Measurements from ENCODE around the gene NUP98.

NUP98 gene

GRCh38 chr11:3737386-3737933 lies 59.9 kb downstream of the NUP98 start:
- Histone ChIP-seq H3K4me1 (ENCODE audit: control insufficient read depth, insufficient read depth, low read length) (no peaks in the 10 kb centered on the region), H3K4me3 (ENCODE audit: insufficient read depth, low read depth, low read length) (no peak overlapping the region), H3K27ac (ENCODE audit: insufficient read depth, low read depth, low read length, poor library complexity, severe bottlenecking) (no peak overlapping the region), H3K36me3 (ENCODE audit: control insufficient read depth, insufficient read depth, low read length) (peaks cover 34% of the 10 kb centered on the region), H3K9me3 (ENCODE audit: control insufficient read depth, low read length) (no peaks in the 10 kb centered on the region), H3K27me3 (ENCODE audit: control insufficient read depth, insufficient read depth, low read length, poor library complexity, severe bottlenecking) (no peaks in the 10 kb centered on the region)
- 94% methylated on average over 9 to 11 of the region's 11 CpGs for WGBS, 2 experiments

- Histone ChIP-seq H3K36me3 (ENCODE audit: control insufficient read depth, insufficient read depth, low read length) (peaks cover 31% of the 10 kb centered on the region), H3K9me3 (ENCODE audit: control insufficient read depth, low read length) (no peaks in the 10 kb centered on the region), H3K4me1 (ENCODE audit: control insufficient read depth, insufficient read depth, low read length) (no peaks in the 10 kb centered on the region), H3K27ac (ENCODE audit: insufficient read depth, low read depth, low read length, poor library complexity, severe bottlenecking) (no peak overlapping the region), H3K27me3 (ENCODE audit: control insufficient read depth, insufficient read depth, low read length, poor library complexity, severe bottlenecking) (no peaks in the 10 kb centered on the region), H3K4me3 (ENCODE audit: insufficient read depth, low read depth, low read length) (no peak overlapping the region)
These were observed 60.5 kb downstream of the NUP98 start for GRCh38 chr11:3736816-3737215.

DNA sequence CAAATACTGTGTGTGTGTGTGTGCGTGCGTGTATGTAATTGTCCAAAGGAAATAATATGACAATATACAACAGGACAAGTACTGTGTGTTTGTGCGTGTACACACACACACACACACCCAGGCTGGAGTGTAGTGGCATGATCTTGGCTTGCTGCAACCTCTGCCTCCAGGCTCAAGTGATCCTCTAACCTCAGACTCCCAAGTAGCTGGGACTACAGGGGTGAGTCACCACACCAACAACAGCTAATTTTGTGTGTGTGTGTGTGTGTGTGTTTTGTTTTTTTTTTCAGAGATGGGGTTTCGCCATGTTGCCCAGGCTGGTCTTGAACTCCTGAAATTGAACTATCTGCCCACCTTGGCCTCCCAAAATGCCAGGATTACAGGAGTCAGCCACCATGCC lies 61.5 kb downstream of the NUP98 start:
- no peak overlapping the region for H3K4me3 ChIP-seq (ENCODE audit: insufficient read depth, low read depth, low read length)
- H3K9me3 ChIP-seq (ENCODE audit: control insufficient read depth, low read length): no peaks in the 10 kb centered on the region
- peaks cover 31% of the 10 kb centered on the region for H3K36me3 ChIP-seq (ENCODE audit: control insufficient read depth, insufficient read depth, low read length)
- no peaks in the 10 kb centered on the region for H3K27me3 ChIP-seq (ENCODE audit: control insufficient read depth, insufficient read depth, low read length, poor library complexity, severe bottlenecking)
- H3K4me1 ChIP-seq (ENCODE audit: control insufficient read depth, insufficient read depth, low read length): no peaks in the 10 kb centered on the region
- H3K27ac ChIP-seq (ENCODE audit: insufficient read depth, low read depth, low read length, poor library complexity, severe bottlenecking): no peak overlapping the region
- 77 to 86% methylated on average over 3 to 4 of the region's 4 CpGs for WGBS, 2 experiments

DNA sequence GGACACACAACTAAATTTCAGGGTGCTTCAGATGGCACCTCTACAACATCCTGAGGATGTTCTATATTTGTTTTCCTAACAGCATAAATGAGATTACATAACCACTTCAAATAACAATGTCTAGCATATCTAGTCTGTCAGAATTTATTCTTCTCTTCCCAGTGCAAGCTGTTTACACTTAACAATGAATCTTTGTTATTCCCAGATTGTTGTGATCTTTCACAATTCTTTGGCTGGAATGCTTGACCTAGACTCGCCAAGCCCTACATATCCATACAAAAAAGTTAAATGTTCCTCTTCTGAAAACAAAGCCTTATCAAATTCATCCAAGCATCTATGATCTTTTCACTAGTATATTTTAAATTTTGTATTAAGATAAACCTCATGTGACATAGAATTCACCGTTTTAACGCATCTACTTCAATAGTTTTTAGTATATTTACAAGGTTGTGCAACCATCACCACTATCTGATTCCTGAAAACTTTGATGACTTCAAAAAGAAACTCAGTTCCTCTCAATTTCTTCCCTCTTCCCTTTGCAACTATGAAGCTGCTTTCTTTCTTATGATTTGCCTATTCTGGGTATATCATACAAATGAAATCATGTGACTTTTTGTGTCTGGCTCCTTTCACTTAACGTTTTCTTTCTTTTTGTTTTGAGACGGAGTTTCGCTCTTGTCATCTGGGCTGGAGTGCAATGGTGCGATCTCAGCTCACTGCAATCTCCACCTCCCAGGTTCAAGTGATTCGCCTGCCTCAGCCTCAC lies 64.5 kb downstream of the NUP98 start:
- no peaks in the 10 kb centered on the region for H3K4me1 ChIP-seq (ENCODE audit: control insufficient read depth, insufficient read depth, low read length)
- H3K9me3 ChIP-seq (ENCODE audit: control insufficient read depth, low read length): no peaks in the 10 kb centered on the region
- WGBS, 2 experiments: 93 to 97% methylated on average over 8 of the region's 8 CpGs
- no peak overlapping the region for H3K4me3 ChIP-seq (ENCODE audit: insufficient read depth, low read depth, low read length)
- H3K27me3 ChIP-seq (ENCODE audit: control insufficient read depth, insufficient read depth, low read length, poor library complexity, severe bottlenecking): no peaks in the 10 kb centered on the region
- peaks cover 40% of the 10 kb centered on the region for H3K36me3 ChIP-seq (ENCODE audit: control insufficient read depth, insufficient read depth, low read length)
- no peak overlapping the region for H3K27ac ChIP-seq (ENCODE audit: insufficient read depth, low read depth, low read length, poor library complexity, severe bottlenecking)

GRCh38 chr11:3723014-3723708 lies 74.2 kb downstream of the NUP98 start:
- no peaks in the 10 kb centered on the region for H3K9me3 ChIP-seq (ENCODE audit: control insufficient read depth, low read length)
- peaks cover 35% of the 10 kb centered on the region for H3K36me3 ChIP-seq (ENCODE audit: control insufficient read depth, insufficient read depth, low read length)
- no peak overlapping the region for H3K4me3 ChIP-seq (ENCODE audit: insufficient read depth, low read depth, low read length)
- no peak overlapping the region for H3K27ac ChIP-seq (ENCODE audit: insufficient read depth, low read depth, low read length, poor library complexity, severe bottlenecking)
- no peaks in the 10 kb centered on the region for H3K27me3 ChIP-seq (ENCODE audit: control insufficient read depth, insufficient read depth, low read length, poor library complexity, severe bottlenecking)
- no peaks in the 10 kb centered on the region for H3K4me1 ChIP-seq (ENCODE audit: control insufficient read depth, insufficient read depth, low read length)
- WGBS, 2 experiments: 96 to 97% methylated on average over 5 to 6 of the region's 6 CpGs

DNA sequence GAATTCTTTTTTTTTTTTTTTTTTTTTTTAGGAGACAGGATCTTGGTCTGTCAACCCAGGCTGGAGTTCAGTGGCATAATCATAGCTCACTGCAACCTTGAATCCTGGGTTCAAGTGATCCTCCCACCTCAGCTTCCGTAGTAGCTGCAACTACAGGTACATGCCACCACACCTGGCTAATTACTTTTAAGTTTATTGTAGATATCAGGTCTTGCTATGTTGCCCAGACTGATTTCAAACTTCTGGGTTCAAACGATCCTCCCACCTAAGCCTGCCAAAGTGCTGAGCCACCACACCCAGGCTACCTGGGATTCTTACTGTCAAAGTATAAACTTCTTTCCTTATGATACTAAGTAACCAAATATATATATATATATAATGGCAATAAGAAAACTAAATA lies 75.3 kb downstream of the NUP98 start:
- Histone ChIP-seq H3K27me3 (ENCODE audit: control insufficient read depth, insufficient read depth, low read length, poor library complexity, severe bottlenecking) (no peaks in the 10 kb centered on the region), H3K36me3 (ENCODE audit: control insufficient read depth, insufficient read depth, low read length) (peaks cover 35% of the 10 kb centered on the region)

GRCh38 chr11:3720997-3721396 lies 76.4 kb downstream of the NUP98 start:
- no peaks in the 10 kb centered on the region for H3K9me3 ChIP-seq (ENCODE audit: control insufficient read depth, low read length)
- H3K4me3 ChIP-seq (ENCODE audit: insufficient read depth, low read depth, low read length): no peak overlapping the region
- H3K4me1 ChIP-seq (ENCODE audit: control insufficient read depth, insufficient read depth, low read length): no peaks in the 10 kb centered on the region
- 99 to 100% methylated on average over 2 of the region's 2 CpGs for WGBS, 2 experiments
- H3K36me3 ChIP-seq (ENCODE audit: control insufficient read depth, insufficient read depth, low read length): peaks cover 39% of the 10 kb centered on the region
- H3K27me3 ChIP-seq (ENCODE audit: control insufficient read depth, insufficient read depth, low read length, poor library complexity, severe bottlenecking): no peaks in the 10 kb centered on the region
- H3K27ac ChIP-seq (ENCODE audit: insufficient read depth, low read depth, low read length, poor library complexity, severe bottlenecking): no peak overlapping the region

More for the DNA sequence above, 75.3 kb downstream of the NUP98 start:
- H3K27ac ChIP-seq (ENCODE audit: insufficient read depth, low read depth, low read length, poor library complexity, severe bottlenecking): no peak overlapping the region
- no peak overlapping the region for H3K4me3 ChIP-seq (ENCODE audit: insufficient read depth, low read depth, low read length)
- no peaks in the 10 kb centered on the region for H3K4me1 ChIP-seq (ENCODE audit: control insufficient read depth, insufficient read depth, low read length)
- H3K9me3 ChIP-seq (ENCODE audit: control insufficient read depth, low read length): no peaks in the 10 kb centered on the region
- WGBS, 2 experiments: 94 to 100% methylated on average over 1 to 2 of the region's 2 CpGs

GRCh38 chr11:3712274-3712673 lies 85.1 kb downstream of the NUP98 start:
- Histone ChIP-seq H3K27ac (ENCODE audit: insufficient read depth, low read depth, low read length, poor library complexity, severe bottlenecking) (no peak overlapping the region), H3K9me3 (ENCODE audit: control insufficient read depth, low read length) (no peaks in the 10 kb centered on the region), H3K4me3 (ENCODE audit: insufficient read depth, low read depth, low read length) (no peak overlapping the region), H3K27me3 (ENCODE audit: control insufficient read depth, insufficient read depth, low read length, poor library complexity, severe bottlenecking) (no peaks in the 10 kb centered on the region), H3K4me1 (ENCODE audit: control insufficient read depth, insufficient read depth, low read length) (no peaks in the 10 kb centered on the region), H3K36me3 (ENCODE audit: control insufficient read depth, insufficient read depth, low read length) (peaks cover 30% of the 10 kb centered on the region)
- 77 to 80% methylated on average over 6 of the region's 6 CpGs for WGBS, 2 experiments

- Histone ChIP-seq H3K27ac (ENCODE audit: insufficient read depth, low read depth, low read length, poor library complexity, severe bottlenecking) (no peak overlapping the region), H3K4me1 (ENCODE audit: control insufficient read depth, insufficient read depth, low read length) (no peaks in the 10 kb centered on the region), H3K9me3 (ENCODE audit: control insufficient read depth, low read length) (no peaks in the 10 kb centered on the region), H3K36me3 (ENCODE audit: control insufficient read depth, insufficient read depth, low read length) (peaks cover 36% of the 10 kb centered on the region), H3K4me3 (ENCODE audit: insufficient read depth, low read depth, low read length) (no peak overlapping the region), H3K27me3 (ENCODE audit: control insufficient read depth, insufficient read depth, low read length, poor library complexity, severe bottlenecking) (no peaks in the 10 kb centered on the region)
- 88 to 93% methylated on average over 4 of the region's 4 CpGs for WGBS, 2 experiments
These were observed 86.7 kb downstream of the NUP98 start for GRCh38 chr11:3710485-3711259.

DNA sequence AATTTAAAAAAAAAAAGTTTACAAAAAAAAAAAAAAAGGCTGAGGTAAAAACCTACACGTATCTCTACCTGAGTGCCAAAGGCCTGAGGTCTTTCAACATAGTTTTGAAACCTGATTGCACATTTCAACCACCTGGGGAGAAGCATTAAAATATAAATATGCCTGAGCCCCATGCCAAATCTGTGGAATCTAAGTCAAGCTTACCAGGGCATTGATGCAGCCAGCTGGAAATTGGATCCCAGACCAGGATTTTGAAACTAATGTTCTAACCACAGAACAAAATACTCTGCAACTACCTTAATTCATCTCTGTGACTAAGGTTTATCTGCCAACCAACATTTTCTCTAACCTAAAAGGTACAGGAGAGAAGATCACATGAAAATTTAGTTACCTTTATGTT lies 87.4 kb downstream of the NUP98 start:
- 70 to 89% methylated on average over 1 of the region's 1 CpG for WGBS, 2 experiments

More for the DNA sequence above, 87.4 kb downstream of the NUP98 start:
- Histone ChIP-seq H3K27ac (ENCODE audit: insufficient read depth, low read depth, low read length, poor library complexity, severe bottlenecking) (no peak overlapping the region), H3K4me1 (ENCODE audit: control insufficient read depth, insufficient read depth, low read length) (no peaks in the 10 kb centered on the region), H3K4me3 (ENCODE audit: insufficient read depth, low read depth, low read length) (no peak overlapping the region), H3K9me3 (ENCODE audit: control insufficient read depth, low read length) (no peaks in the 10 kb centered on the region), H3K27me3 (ENCODE audit: control insufficient read depth, insufficient read depth, low read length, poor library complexity, severe bottlenecking) (no peaks in the 10 kb centered on the region), H3K36me3 (ENCODE audit: control insufficient read depth, insufficient read depth, low read length) (peaks cover 43% of the 10 kb centered on the region)
